HG02763 (cell line): ENCODE measurements around the gene PLXDC2.
"Not testable (repeated sequence)": the region's sequence is repeated elsewhere in the genome, so short reads cannot be mapped to it uniquely, and the experiment has no call there.

Source experiments
- ATAC-seq: cut with Tn5 transposase; IDR thresholded peaks from one replicate; pipeline ENCODE4 v1.9.1; 2021; ENCODE audit warnings: mild to moderate bottlenecking, moderate library complexity; ENCODE audit not compliant: unreplicated experiment

PLXDC2 gene

GRCh38 chr10:20166096-20166675 lies 350.0 kb downstream of the PLXDC2 start:
- ATAC-seq = no peak

- ATAC-seq = no peak
Measured at GRCh38 chr10:20170661-20171060, 354.4 kb downstream of the PLXDC2 start.

DNA sequence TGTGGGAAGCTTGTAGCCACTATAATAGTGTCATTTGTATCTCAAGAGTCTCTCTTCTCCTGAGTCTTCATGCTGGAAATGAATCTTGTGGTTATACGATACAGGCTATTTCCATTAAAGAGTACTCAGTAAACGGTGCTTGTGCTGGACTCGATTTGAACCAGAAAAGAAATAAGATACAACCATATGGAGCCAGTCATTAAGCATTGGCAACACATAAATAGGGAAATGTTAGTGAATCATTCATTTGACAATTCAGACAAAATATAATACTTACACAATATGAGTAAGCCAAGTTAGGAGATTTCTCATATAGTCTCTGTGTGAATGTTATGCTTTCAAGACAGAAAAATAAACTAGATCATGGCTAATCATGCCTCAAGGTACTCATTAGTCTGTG lies 356.8 kb downstream of the PLXDC2 start:
- no peak for ATAC-seq

- ATAC-seq = no peak
Measured at GRCh38 chr10:20175719-20176118, 359.5 kb downstream of the PLXDC2 start.

DNA sequence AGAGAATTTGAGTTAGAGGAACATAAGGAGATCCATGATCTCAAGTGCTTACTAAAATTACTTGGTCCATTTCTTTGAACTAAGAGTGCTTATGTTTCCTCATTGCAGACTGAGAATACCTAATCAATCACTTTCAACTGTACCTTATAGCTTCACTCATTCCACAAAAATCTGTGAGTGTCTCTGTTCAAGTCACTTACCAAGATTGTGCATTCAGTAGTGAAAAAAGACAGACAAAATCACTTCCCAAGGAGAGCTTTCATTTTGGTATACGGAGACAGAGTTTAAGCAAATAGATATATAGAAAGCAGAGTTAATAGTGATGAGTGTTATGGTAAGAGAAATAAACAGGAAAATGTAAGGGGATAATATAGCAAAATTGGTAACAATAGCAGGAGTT lies 364.5 kb downstream of the PLXDC2 start:
- ATAC-seq = no peak

DNA sequence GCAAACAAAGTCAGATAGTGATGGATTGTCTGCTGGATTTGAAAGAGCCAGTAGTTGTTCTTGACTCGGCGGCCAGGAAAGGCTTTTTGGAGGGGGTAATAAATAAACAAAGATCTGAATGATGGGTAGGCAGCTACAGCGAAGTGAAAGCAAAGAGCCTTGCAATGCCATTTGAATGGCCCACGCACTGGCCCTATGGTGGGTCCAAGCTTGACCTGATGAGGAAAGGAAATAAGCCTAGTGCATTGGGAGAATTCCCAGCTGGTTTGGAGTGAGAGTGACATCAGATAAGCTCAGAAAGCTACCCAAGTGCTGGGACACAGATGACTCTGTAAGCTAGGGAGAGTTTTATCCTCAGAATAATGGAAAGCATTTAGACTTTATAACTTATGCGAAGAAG lies 365.2 kb downstream of the PLXDC2 start:
- no peak for ATAC-seq

DNA sequence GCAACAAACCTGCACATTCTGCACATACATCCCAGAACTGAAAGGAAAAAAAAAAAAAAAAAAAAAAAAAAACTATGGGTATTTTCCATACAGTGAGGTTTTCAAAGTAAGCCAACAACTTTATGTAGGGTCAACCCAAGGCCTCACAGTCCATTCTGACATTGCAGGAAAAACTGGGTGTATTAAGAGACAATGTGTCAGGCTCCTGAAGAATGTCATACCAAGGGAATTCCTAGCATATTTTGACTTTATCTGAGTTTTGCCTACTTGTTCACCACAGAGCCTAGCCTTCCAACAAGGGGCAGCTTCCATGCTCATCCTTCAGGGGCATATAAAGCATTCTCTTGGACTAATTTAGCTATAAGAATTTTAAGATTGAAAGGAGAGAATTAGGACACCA lies 368.9 kb downstream of the PLXDC2 start:
- no peak for ATAC-seq

DNA sequence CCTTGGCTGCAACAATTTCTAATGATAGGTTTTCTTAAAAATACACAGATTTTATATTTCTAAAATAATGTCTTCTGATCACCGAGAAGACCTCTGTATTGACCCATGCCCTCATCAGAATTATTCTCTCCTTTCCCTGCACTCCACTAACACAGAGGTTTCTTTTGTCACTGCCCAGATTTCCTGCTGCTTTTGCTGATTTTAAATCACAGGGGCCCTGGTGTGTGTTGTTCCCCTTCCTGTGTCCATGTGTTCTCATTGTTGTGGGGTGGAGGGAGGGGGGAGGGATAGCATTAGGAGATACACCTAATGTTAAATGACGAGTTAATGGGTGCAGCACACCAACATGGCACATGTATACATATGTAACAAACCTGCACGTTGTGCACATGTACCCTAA lies 375.2 kb downstream of the PLXDC2 start:
- ATAC-seq = not testable (repeated sequence)

DNA sequence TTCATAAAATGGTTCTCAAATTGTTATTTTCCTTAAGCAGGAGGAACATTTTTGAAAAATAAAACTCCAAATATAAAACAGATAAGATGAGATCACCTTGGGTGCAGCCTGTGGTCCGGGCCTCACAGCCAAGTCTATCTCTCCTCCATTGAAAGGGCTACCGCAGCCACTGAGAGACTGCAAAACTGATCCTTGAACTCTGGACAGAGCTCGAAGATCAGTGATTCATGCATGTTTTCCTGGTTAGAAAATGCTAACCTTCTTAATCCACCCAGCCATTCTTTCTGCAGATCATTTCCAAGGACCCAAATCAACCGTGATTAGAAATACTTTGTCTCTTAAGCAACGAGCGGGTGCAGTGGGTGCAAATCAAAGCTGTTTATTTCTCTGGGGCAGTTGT lies 378.8 kb downstream of the PLXDC2 start:
- no peak for ATAC-seq

- ATAC-seq = no peak
Measured at GRCh38 chr10:20200758-20201157, 384.5 kb downstream of the PLXDC2 start.

GRCh38 chr10:20202337-20202736 lies 386.1 kb downstream of the PLXDC2 start:
- ATAC-seq = no peak

DNA sequence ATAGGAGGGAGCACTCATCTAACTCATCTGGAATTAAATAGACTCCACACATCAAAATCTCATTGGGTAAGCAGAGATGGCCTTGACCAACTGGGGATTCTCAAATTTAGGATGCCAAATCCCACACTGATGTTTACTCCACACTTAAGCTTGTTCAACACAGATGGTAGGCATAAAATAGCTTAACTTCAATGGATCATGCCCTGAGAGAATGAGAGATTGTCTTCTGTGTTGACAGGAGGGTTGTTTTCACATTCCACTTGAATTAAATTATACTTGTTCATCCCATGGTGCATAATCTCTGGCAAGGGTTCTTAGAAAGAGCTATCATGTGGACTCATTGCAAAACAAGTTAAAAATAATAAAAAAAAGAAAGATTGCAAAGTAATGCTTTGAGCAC lies 391.4 kb downstream of the PLXDC2 start:
- no peak for ATAC-seq

- ATAC-seq = not testable (repeated sequence)
Measured at GRCh38 chr10:20209098-20209497, 392.9 kb downstream of the PLXDC2 start.

- ATAC-seq = no peak
Measured at GRCh38 chr10:20215547-20216152, 399.4 kb downstream of the PLXDC2 start.

DNA sequence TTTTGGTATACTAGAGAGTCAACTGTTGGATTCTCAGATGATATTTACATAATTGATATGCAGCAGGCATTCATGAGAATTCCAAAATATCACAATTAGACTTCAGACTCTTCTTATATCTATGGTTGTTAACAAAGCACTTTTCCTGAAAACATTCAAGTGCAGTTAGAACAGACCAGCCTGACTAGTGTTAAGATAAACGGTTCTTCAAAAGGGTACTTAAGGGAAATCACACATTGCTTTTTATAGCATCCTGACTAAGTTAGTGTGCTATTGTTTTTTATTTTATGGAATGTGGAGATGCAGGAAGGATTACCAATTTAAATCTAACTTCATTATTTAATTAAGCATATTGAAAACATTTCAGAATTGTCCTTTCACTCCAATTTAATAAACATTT lies 405.1 kb downstream of the PLXDC2 start:
- ATAC-seq = no peak

GRCh38 chr10:20228729-20229128 lies 412.5 kb downstream of the PLXDC2 start:
- no peak for ATAC-seq

GRCh38 chr10:20232079-20232705 lies 416.0 kb downstream of the PLXDC2 start:
- ATAC-seq = no peak

- ATAC-seq = no peak
Measured at GRCh38 chr10:20233423-20233822, 417.2 kb downstream of the PLXDC2 start.

GRCh38 chr10:20234579-20234978 lies 418.3 kb downstream of the PLXDC2 start:
- ATAC-seq = no peak

DNA sequence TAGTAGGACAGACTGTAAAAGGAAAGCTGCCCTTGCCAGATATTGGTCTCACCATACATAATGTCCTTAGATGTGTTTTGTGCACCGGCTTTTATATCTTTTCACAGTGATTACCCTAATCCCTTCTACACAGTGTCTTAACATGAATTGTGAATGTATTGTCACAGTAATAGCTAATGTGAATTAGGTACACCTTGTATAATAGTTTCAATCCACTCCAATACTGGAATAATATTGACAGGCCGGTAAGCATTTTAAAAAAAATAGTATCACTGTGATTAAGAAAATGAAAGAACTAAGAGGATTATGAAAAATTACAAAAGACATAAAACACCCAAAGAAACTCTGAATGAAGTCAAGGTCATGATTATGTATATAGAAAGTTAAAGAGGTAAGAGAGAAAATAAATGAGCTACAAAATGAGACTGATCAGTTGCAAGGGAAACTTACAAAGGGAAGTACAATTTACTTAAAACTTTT lies 420.9 kb downstream of the PLXDC2 start:
- no peak for ATAC-seq

DNA sequence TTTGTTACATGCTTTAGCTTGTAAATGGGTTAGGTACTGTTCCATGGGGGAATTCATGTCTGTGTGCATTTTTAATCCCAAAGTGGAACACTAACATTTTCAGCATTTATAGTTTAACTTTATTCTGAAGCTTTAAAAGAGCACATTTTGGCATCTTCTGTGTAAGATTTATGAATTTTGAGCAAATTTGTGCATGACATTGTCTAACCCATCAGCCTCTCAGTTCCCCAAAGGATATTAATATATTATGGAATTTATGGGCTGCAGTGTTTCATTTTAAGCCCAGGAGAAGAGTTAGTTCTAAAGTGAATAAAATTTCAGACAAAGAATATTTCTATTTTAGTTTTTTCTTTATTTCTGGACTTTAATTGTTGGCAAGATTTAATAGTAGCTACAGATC lies 421.4 kb downstream of the PLXDC2 start:
- ATAC-seq = no peak

DNA sequence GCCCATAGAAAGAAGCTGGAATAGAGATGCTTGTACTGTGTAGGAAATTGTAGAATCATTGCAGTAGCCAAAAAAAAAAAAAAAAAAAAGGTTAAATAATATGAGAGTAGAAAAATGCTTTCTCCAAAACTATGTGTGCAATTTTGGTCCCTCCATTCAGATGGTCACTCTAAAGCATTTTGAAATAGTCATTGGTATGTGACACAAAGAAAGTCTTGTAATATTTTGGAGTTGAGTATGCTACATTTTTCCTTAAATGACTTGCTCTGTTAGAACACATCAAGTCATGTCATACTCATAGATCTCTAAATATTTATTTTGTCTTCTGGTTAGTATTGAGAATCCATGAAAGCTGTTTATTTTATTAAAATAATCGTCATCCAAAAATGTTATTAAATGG lies 424.4 kb downstream of the PLXDC2 start:
- ATAC-seq = no peak
